Mononuclear cell (primary cell): ENCODE data around the gene HIGD1C. TPM values are rescaled to one million over a fixed set of nuclear protein-coding genes. Genes with fewer than 3 reads are reported as not detected.
"Not testable (repeated sequence)": the region's sequence is repeated elsewhere in the genome, so short reads cannot be mapped to it uniquely, and the experiment has no call there.

ENCODE experiments used
- H3K27me3 ChIP-seq: 2 replicates; pipeline ENCODE4 v1.6.0; 2011; ENCODE audit warnings: low read length, control low read depth; ENCODE audit not compliant: insufficient read depth
- H3K4me1 ChIP-seq: 2 replicates; pipeline ENCODE4 v1.5.1; 2011; ENCODE audit warnings: mild to moderate bottlenecking, low read length, control low read depth; ENCODE audit not compliant: insufficient read depth
- H3K4me3 ChIP-seq: 2 replicates; pipeline ENCODE4 v1.5.1; 2011; ENCODE audit warnings: mild to moderate bottlenecking, low read length, moderate library complexity
- H3K9me3 ChIP-seq: 2 replicates; pipeline ENCODE4 v1.5.1; 2011; ENCODE audit warnings: low read depth, mild to moderate bottlenecking, control low read depth, low read length
- total RNA-seq: library from RNA; depleted of rRNA; stranded (reverse); fragments of >200 nt; gene quantifications from one replicate; pipeline ENCODE4 v1.2.3, GENCODE V29; 2012

HIGD1C gene
- total RNA-seq, result not detected

- Histone ChIP-seq H3K4me3 (no peak within 1 kb of the TSS), H3K4me1 (peaks cover 5% of the 10 kb centered on the region), H3K27me3 (no peaks in the 10 kb centered on the region), H3K9me3 (no peaks in the 10 kb centered on the region)
Measured at GRCh38 chr12:50952510-50952909, at the start of gene HIGD1C. Gene HIGD1C, plus strand, starts transcription at chr12:50952544. Its CDS starts 1,455 bp downstream, at chr12:50953999.

GRCh38 chr12:50908479-50908878, 43.9 kb upstream of the HIGD1C start:
- H3K4me3 ChIP-seq, H3K4me1 ChIP-seq, H3K9me3 ChIP-seq, H3K27me3 ChIP-seq: not testable (repeated sequence)

- H3K27me3 ChIP-seq, H3K4me3 ChIP-seq, H3K4me1 ChIP-seq, H3K9me3 ChIP-seq: not testable (repeated sequence)
Measured at GRCh38 chr12:50912361-50912760, 40.0 kb upstream of the HIGD1C start.

GRCh38 chr12:50913224-50913623, 39.1 kb upstream of the HIGD1C start:
- Histone ChIP-seq H3K27me3 (no peaks in the 10 kb centered on the region), H3K4me3 (no peak overlapping the region), H3K4me1 (no peaks in the 10 kb centered on the region), H3K9me3 (peaks cover 7% of the 10 kb centered on the region)

- no peaks in the 10 kb centered on the region for H3K4me1 ChIP-seq
- H3K9me3 ChIP-seq, result peaks cover 7% of the 10 kb centered on the region
- H3K27me3 ChIP-seq, result no peaks in the 10 kb centered on the region
- no peak overlapping the region for H3K4me3 ChIP-seq
Measured at GRCh38 chr12:50914872-50915484, 37.4 kb upstream of the HIGD1C start.

- Histone ChIP-seq H3K4me1 (no peaks in the 10 kb centered on the region), H3K27me3 (no peaks in the 10 kb centered on the region), H3K9me3 (peaks cover 7% of the 10 kb centered on the region), H3K4me3 (no peak overlapping the region)
Measured at GRCh38 chr12:50916292-50916691, 36.1 kb upstream of the HIGD1C start.

GRCh38 chr12:50918584-50919316, 33.6 kb upstream of the HIGD1C start:
- no peaks in the 10 kb centered on the region for H3K27me3 ChIP-seq
- H3K4me1 ChIP-seq, result peaks cover 16% of the 10 kb centered on the region
- no peak overlapping the region for H3K4me3 ChIP-seq
- peaks cover 7% of the 10 kb centered on the region for H3K9me3 ChIP-seq

- Histone ChIP-seq H3K27me3 (no peaks in the 10 kb centered on the region), H3K4me3 (no peak overlapping the region), H3K9me3 (no peaks in the 10 kb centered on the region), H3K4me1 (peaks cover 30% of the 10 kb centered on the region)
Measured at GRCh38 chr12:50922820-50923219, 29.5 kb upstream of the HIGD1C start.

GRCh38 chr12:50923361-50924130, 28.8 kb upstream of the HIGD1C start:
- Histone ChIP-seq H3K27me3 (no peaks in the 10 kb centered on the region), H3K4me3 (peak overlapping the region; percentile 50), H3K4me1 (peaks cover 38% of the 10 kb centered on the region), H3K9me3 (no peaks in the 10 kb centered on the region)

GRCh38 chr12:50924131-50924438, 28.3 kb upstream of the HIGD1C start:
- no peaks in the 10 kb centered on the region for H3K27me3 ChIP-seq
- H3K9me3 ChIP-seq, result no peaks in the 10 kb centered on the region
- H3K4me3 ChIP-seq, result peak overlapping the region; percentile 50
- H3K4me1 ChIP-seq, result peaks cover 43% of the 10 kb centered on the region

GRCh38 chr12:50924439-50925341, 27.7 kb upstream of the HIGD1C start:
- H3K4me3 ChIP-seq, result peak overlapping the region; percentile 50
- peaks cover 45% of the 10 kb centered on the region for H3K4me1 ChIP-seq
- H3K27me3 ChIP-seq, result no peaks in the 10 kb centered on the region
- H3K9me3 ChIP-seq, result no peaks in the 10 kb centered on the region

GRCh38 chr12:50925342-50925651, 27.0 kb upstream of the HIGD1C start:
- Histone ChIP-seq H3K27me3 (no peaks in the 10 kb centered on the region), H3K4me1 (peaks cover 45% of the 10 kb centered on the region), H3K9me3 (no peaks in the 10 kb centered on the region), H3K4me3 (peak overlapping the region; percentile 50)

- H3K4me3 ChIP-seq, result peak overlapping the region; percentile 50
- peaks cover 45% of the 10 kb centered on the region for H3K4me1 ChIP-seq
- no peaks in the 10 kb centered on the region for H3K9me3 ChIP-seq
- no peaks in the 10 kb centered on the region for H3K27me3 ChIP-seq
Measured at GRCh38 chr12:50925920-50926319, 26.4 kb upstream of the HIGD1C start.

GRCh38 chr12:50926415-50926814, 25.9 kb upstream of the HIGD1C start:
- Histone ChIP-seq H3K4me1 (peaks cover 45% of the 10 kb centered on the region), H3K27me3 (no peaks in the 10 kb centered on the region), H3K4me3 (peak overlapping the region; percentile 50), H3K9me3 (no peaks in the 10 kb centered on the region)

GRCh38 chr12:50926932-50927331, 25.4 kb upstream of the HIGD1C start:
- H3K4me3 ChIP-seq, result peak overlapping the region; percentile 50
- H3K4me1 ChIP-seq, result peaks cover 49% of the 10 kb centered on the region
- not testable (repeated sequence) for H3K27me3 ChIP-seq, H3K9me3 ChIP-seq
